Activated T-helper 9 cell treated with anti-CD3 and anti-CD28 coated beads, Interleukin-2, amount 50 U/mL, for 16 hours (primary cell): Measurements from ENCODE around the gene MTPN.

Experiments
- DNase-seq: peaks from one replicate; pipeline ENCODE4 v3.0.0-alpha.2; 2020; ENCODE audit warnings: low read depth

MTPN gene

DNA sequence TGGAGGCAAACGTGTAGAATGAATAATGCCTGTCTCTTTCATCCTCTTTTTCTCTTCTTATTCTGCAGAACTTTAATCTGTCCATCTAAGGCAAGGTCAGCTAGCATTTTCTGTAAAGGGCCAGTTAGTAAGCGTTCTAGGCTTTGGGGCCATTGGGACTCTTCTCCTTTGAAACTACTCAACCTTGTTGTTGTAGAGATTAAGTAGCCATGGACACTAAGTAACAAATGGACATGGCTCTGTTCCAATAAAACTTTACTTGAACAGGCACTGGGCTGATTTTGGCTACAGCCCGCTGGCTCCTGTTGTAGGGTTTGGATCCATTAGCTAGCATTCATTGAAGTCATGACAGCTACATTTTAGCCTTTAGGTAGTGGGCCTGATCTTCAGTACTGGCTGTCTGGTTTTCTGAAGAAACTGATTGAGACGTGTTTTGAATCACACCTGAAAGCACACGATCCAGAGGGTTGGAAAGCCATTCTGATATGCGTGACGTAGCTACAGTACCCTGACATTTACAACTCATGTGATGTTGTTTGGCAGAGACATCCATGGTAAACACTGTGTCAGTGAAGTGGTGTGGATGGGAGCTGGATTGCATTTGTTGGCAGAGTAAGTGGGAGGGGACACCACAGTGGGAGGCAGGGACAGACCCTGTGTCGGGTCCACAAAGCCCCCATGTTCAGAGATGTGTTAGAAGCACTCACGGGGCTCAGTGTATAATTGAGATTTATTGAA, 92.5 kb downstream of the MTPN start:
- DNase-seq, result no peak

DNA sequence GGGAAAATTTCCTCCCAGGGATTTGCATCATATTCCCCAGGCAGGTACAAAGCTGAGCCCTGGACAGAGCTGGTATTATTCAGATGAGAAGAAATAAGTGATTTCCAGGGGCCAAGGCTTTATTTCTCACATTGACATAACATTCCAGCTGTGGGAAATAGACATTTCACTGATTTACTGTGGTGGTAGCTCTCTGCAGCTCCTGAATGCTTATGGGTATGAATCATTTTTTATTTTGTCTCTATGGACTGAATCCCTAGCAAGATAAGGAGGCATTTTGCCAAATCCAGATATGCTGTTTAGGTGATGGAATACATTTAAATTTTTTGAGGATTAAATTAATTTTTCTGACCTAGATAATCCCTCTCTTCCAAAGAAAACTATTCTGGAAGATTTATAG, 97.9 kb downstream of the MTPN start:
- DNase-seq, result no peak

DNA sequence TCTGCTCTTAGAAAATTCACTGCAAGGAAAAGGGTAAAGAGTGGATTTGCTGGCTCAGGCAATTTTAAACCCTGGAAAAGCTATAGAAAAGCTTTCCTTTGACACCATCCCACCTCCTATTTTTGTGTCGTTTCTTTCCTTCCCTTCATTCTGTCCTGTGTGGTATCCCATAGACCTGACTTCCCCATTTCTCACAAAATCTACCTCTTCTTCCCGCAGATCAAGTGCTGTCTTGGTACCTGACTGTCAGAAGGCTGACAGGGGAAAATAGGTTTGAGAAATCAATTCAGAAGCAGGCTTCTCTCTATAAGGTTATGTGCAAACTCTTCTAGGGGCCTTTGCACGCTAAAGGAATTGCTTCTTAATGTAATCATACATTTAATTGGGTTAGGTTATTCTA, 98.9 kb downstream of the MTPN start:
- no peak for DNase-seq

DNA sequence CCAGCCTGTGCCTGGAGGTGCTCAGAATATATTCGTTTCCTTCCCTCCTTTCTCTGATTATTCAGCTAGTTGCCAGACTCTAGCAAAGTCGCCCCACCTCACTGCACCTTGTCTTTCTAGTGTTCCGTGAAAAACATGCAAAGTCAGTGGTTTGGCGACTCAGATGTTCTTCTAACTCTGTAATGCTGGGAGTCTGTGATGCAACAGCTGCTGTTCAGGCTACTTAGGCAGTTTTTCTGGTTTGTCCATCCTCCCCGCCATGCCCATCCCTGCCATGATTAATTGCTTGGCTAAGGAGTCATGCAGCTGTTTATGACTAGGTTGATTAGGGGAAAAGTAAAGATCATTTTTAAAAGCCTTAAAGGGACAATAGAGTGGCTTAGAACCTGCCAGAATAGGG, 99.4 kb downstream of the MTPN start:
- no peak for DNase-seq
